ENCODE results near the gene PELI2. TPM values are rescaled to one million over a fixed set of nuclear protein-coding genes. Genes with fewer than 3 reads are reported as not detected.

Gene PELI2
- total RNA-seq, 3 donors from 2014 or later (not counting 1 experiment from before 2014, with no cell fraction given): 16.4 to 25.0 (median 24.9) TPM

DNA sequence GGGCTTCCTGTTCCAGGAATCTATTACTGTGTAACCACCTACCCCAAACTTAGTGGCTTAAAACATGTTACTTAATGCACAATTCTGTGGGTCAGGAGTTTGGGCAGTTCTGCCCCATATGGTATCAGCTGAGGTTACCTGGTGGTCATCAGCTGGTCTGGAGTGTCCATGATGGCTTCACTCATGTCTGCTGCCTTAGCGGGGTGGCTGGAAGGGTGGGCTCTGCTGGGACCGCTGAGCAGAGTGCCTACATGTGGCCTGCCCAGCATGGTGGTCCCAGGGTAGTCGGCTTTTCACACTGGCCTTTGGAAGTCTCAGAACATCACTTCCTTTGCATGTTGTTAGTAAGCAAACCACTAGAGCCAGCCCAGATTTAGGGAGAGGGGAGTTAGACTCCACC is 53.9 kb downstream of the PELI2 start:
- H3K27me3 Mint-ChIP-seq (ENCODE audit: low read depth in 2 of 2): no peaks in the 10 kb centered on the region
- intact Hi-C loops (cut with micrococcal nuclease): no loop called here
- ATAC-seq (peak in 1 of 3 donors; percentile 39), DNase-seq (no peak)
- peaks cover 3% of the 10 kb centered on the region in 2 donors for H3K9me3 Mint-ChIP-seq
- peaks cover 19% of the 10 kb centered on the region for H3K4me1 ChIP-seq (ENCODE audit: control insufficient read depth, insufficient read depth, low read length)
- peak overlapping the region in 1 of 2 donors; percentile 29 for H3K27ac Mint-ChIP-seq
- H3K27ac ChIP-seq (ENCODE audit: low read length): no peak overlapping the region
- H3K4me1 Mint-ChIP-seq: peaks cover 63 to 65% of the 10 kb centered on the region in 2 donors
- H3K36me3 Mint-ChIP-seq: peaks cover 5% of the 10 kb centered on the region
- no peaks in the 10 kb centered on the region for H3K27me3 ChIP-seq (ENCODE audit: control insufficient read depth, insufficient read depth, low read length)
- peak overlapping the region; percentile 13 for H3K4me3 Mint-ChIP-seq
- TF ChIP-seq, protein P1, sequence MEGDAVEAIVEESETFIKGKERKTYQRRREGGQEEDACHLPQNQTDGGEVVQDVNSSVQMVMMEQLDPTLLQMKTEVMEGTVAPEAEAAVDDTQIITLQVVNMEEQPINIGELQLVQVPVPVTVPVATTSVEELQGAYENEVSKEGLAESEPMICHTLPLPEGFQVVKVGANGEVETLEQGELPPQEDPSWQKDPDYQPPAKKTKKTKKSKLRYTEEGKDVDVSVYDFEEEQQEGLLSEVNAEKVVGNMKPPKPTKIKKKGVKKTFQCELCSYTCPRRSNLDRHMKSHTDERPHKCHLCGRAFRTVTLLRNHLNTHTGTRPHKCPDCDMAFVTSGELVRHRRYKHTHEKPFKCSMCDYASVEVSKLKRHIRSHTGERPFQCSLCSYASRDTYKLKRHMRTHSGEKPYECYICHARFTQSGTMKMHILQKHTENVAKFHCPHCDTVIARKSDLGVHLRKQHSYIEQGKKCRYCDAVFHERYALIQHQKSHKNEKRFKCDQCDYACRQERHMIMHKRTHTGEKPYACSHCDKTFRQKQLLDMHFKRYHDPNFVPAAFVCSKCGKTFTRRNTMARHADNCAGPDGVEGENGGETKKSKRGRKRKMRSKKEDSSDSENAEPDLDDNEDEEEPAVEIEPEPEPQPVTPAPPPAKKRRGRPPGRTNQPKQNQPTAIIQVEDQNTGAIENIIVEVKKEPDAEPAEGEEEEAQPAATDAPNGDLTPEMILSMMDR (IDR thresholded peaks at IDR 0.05): no peak
- H3K36me3 ChIP-seq (ENCODE audit: control insufficient read depth, insufficient read depth, low read length): no peaks in the 10 kb centered on the region
- H3K4me3 ChIP-seq (ENCODE audit: low read length): no peak overlapping the region
- H3K9me3 ChIP-seq (ENCODE audit: control insufficient read depth, insufficient read depth, low read length): no peaks in the 10 kb centered on the region
- 96% methylated on average over 3 of the region's 3 CpGs for WGBS (ENCODE audit: insufficient coverage)

DNA sequence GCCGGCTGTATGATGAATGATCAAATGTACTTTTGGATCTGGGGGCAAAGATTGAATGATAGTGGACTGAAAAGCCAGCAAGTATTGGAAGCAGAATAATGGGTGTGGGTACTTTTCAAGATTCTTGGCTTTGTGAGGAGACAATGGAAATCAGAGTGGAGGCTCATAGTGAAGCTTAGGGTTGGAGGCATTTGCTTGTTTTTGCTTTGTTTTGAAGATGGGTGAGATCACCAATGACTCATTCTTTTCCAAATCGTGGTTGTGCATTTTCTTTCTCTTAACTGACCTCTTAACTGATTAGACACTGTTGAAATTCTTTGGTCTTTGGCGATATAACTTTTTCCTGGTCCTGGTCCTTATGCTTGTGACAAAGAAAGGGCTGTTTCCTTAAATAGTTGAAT is 54.4 kb downstream of the PELI2 start:
- H3K36me3 Mint-ChIP-seq: peaks cover under 1% of the 10 kb centered on the region
- TF ChIP-seq, protein P1 (IDR thresholded peaks at IDR 0.05): no peak
- peaks cover 19% of the 10 kb centered on the region for H3K4me1 ChIP-seq (ENCODE audit: control insufficient read depth, insufficient read depth, low read length)
- peak overlapping the region; percentile 7 to 29 for H3K27ac Mint-ChIP-seq
- intact Hi-C loops (cut with micrococcal nuclease): no loop called here
- peaks cover 0 to 2% of the 10 kb centered on the region in 2 donors for H3K9me3 Mint-ChIP-seq
- 50% methylated on average over 3 of the region's 3 CpGs for WGBS (ENCODE audit: insufficient coverage)
- no peaks in the 10 kb centered on the region for H3K9me3 ChIP-seq (ENCODE audit: control insufficient read depth, insufficient read depth, low read length)
- no peak overlapping the region for H3K4me3 ChIP-seq (ENCODE audit: low read length)
- no peaks in the 10 kb centered on the region for H3K27me3 ChIP-seq (ENCODE audit: control insufficient read depth, insufficient read depth, low read length)
- peaks cover 60 to 61% of the 10 kb centered on the region in 2 donors for H3K4me1 Mint-ChIP-seq
- H3K27ac ChIP-seq (ENCODE audit: low read length): no peak overlapping the region
- ATAC-seq (peak in 1 of 3 donors; percentile 47), DNase-seq (no peak)
- no peaks in the 10 kb centered on the region for H3K27me3 Mint-ChIP-seq (ENCODE audit: low read depth in 2 of 2)
- peak overlapping the region; percentile 13 for H3K4me3 Mint-ChIP-seq
- no peaks in the 10 kb centered on the region for H3K36me3 ChIP-seq (ENCODE audit: control insufficient read depth, insufficient read depth, low read length)

DNA sequence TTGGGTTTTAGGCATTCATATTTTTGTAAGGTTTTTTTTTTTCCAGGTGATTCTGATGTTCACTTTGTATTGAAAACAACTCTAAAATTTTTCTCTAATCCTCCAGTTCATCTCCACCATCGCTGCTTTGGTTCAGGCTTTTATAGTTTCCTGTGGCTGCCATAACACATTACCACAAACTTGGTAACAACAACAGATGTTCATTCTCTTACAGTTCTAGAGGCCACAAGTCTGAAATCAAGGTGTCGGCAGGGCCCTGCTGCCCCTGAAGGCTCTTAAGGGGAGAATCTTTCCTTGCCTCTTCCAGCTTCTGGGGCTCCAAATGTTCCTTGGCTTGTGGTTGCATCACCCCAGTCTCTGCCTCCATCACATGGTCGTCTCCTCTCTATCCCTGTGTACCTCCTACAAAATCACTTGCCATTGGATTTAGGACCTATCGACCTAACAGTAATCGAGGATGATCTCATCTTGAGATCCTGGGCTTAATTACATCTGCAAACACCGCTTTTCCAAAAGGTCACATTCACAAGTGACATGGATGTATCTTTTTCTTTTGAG is 55.2 kb downstream of the PELI2 start:
- Mint-ChIP-seq H3K27me3 (ENCODE audit: low read depth in 2 of 2) (no peaks in the 10 kb centered on the region), H3K9me3 (peaks cover 0 to 2% of the 10 kb centered on the region in 2 donors), H3K27ac (peak overlapping the region; percentile 7 to 29), H3K4me3 (peak overlapping the region; percentile 65), H3K36me3 (no peaks in the 10 kb centered on the region), H3K4me1 (peaks cover 55 to 57% of the 10 kb centered on the region in 2 donors)
- H3K9me3 ChIP-seq (ENCODE audit: control insufficient read depth, insufficient read depth, low read length): no peaks in the 10 kb centered on the region
- DNase-seq (peak in 1 of 2 donors; percentile 15), ATAC-seq (peak in 2 of 3 donors; percentile 54 to 76)
- no peaks in the 10 kb centered on the region for H3K36me3 ChIP-seq (ENCODE audit: control insufficient read depth, insufficient read depth, low read length)
- peaks cover 19% of the 10 kb centered on the region for H3K4me1 ChIP-seq (ENCODE audit: control insufficient read depth, insufficient read depth, low read length)
- no peak overlapping the region for H3K4me3 ChIP-seq (ENCODE audit: low read length)
- no peak overlapping the region for H3K27ac ChIP-seq (ENCODE audit: low read length)
- WGBS (ENCODE audit: insufficient coverage): 59% methylated on average over 6 of the region's 6 CpGs
- TF ChIP-seq, protein P1 (IDR thresholded peaks at IDR 0.05): no peak
- H3K27me3 ChIP-seq (ENCODE audit: control insufficient read depth, insufficient read depth, low read length): no peaks in the 10 kb centered on the region
- intact Hi-C loops (cut with micrococcal nuclease): no loop called here

DNA sequence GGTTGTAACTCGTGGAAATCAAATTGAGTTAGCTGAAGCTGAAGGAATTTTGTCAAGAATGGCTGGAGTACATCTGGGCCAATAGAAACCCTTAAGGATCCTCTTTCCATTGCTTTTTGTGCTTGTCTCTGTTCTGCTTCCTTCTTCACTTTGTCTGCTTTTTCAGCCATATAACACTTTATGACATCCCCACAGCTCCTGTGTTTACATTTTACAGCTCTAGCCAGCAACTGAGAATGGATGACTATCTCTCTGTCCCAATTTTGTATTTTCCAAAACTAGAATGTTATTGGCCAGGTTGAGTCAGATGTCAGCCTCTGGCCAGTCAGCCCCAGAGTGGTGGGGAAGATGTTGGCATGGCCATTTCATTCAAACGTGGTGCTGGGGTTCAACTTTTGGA is 57.6 kb downstream of the PELI2 start:
- Mint-ChIP-seq H3K4me1 (peaks cover 55 to 56% of the 10 kb centered on the region in 2 donors), H3K27ac (no peak overlapping the region), H3K36me3 (no peaks in the 10 kb centered on the region), H3K4me3 (no peak overlapping the region), H3K27me3 (ENCODE audit: low read depth in 2 of 2) (no peaks in the 10 kb centered on the region), H3K9me3 (peaks cover 0 to 2% of the 10 kb centered on the region in 2 donors)
- Histone ChIP-seq H3K4me3 (ENCODE audit: low read length) (no peak overlapping the region), H3K27ac (ENCODE audit: low read length) (no peak overlapping the region), H3K36me3 (ENCODE audit: control insufficient read depth, insufficient read depth, low read length) (no peaks in the 10 kb centered on the region), H3K4me1 (ENCODE audit: control insufficient read depth, insufficient read depth, low read length) (peaks cover 19% of the 10 kb centered on the region), H3K27me3 (ENCODE audit: control insufficient read depth, insufficient read depth, low read length) (no peaks in the 10 kb centered on the region), H3K9me3 (ENCODE audit: control insufficient read depth, insufficient read depth, low read length) (no peaks in the 10 kb centered on the region)
- intact Hi-C loops (cut with micrococcal nuclease): no loop called here
- ATAC-seq (no peak), DNase-seq (no peak)
- TF ChIP-seq, protein P1 (IDR thresholded peaks at IDR 0.05): no peak
- WGBS (ENCODE audit: insufficient coverage): 78% methylated on average over 2 of the region's 2 CpGs
